ENCODE measurements around the gene TTLL6.

TTLL6 gene

GRCh38 chr17:48753794-48754499 lies 63.1 kb downstream of the TTLL6 start:
- no peak for DNase-seq (ENCODE audit: low read depth, low spot score)
- no peak overlapping the region for H3K4me3 ChIP-seq (ENCODE audit: low read depth, low read length)
- no peak for TF ChIP-seq CTCF (IDR thresholded peaks at IDR 0.05; ENCODE audit: insufficient read depth, low read length, missing control alignments)
- CTCF ChIA-PET = interaction anchor here (2.0 kb wide), 1 partner anchor 30 kb away, joined by 5 read pairs; no protein-coding TSS in a partner anchor
- POLR2A ChIA-PET = no interaction called here

- no peak for DNase-seq (ENCODE audit: low read depth, low spot score)
- H3K4me3 ChIP-seq (ENCODE audit: low read depth, low read length) = no peak overlapping the region
- TF ChIP-seq CTCF (IDR thresholded peaks at IDR 0.05; ENCODE audit: insufficient read depth, low read length, missing control alignments) = no peak
- ChIA-PET POLR2A (no interaction called here), CTCF (interaction anchor here (0.8 kb wide), 1 partner anchor 36 kb away, joined by 3 read pairs; no protein-coding TSS in a partner anchor)
These were observed 64.4 kb downstream of the TTLL6 start for GRCh38 chr17:48752399-48753288.

GRCh38 chr17:48751733-48752398 lies 65.2 kb downstream of the TTLL6 start:
- no peak for TF ChIP-seq CTCF (IDR thresholded peaks at IDR 0.05; ENCODE audit: insufficient read depth, low read length, missing control alignments)
- DNase-seq (ENCODE audit: low read depth, low spot score) = no peak
- no peak overlapping the region for H3K4me3 ChIP-seq (ENCODE audit: low read depth, low read length)
- POLR2A ChIA-PET = interaction anchor here (1.0 kb wide), 1 partner anchor 23 kb away, joined by 5 read pairs; the partner anchor contains the start of gene HOXB13
- CTCF ChIA-PET = interaction anchor here (0.8 to 2.0 kb wide), 6 partner anchors 14 to 52 kb away, joined by 3 to 11 read pairs (median 4); no protein-coding TSS in a partner anchor

DNA sequence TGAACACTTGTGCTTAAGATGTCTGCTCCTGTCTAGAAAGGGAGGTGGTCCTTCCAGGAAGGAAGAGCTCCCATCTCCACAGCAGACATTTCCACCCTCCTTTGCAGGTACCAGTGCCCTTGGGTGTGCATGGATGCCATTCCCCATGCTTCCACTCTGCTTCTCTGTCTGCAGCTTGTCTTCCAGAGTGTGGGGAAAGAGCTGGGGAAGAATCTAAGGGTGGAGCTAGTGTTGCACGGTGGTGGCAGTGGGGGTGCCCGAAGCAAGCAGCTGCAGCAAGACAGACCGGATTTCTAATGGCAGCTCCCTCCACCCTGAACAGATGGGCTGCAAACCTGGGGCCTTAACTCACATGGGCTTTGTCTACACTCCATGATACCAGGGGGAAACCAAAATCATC lies 65.9 kb downstream of the TTLL6 start:
- ChIA-PET CTCF (interaction anchor here (0.8 to 2.0 kb wide), 6 partner anchors 14 to 52 kb away, joined by 3 to 11 read pairs (median 4); no protein-coding TSS in a partner anchor), POLR2A (interaction anchor here (1.0 kb wide), 1 partner anchor 23 kb away, joined by 5 read pairs; the partner anchor contains the start of gene HOXB13)

More for the DNA sequence above, 65.9 kb downstream of the TTLL6 start:
- DNase-seq (ENCODE audit: low read depth, low spot score) = no peak
- TF ChIP-seq CTCF (IDR thresholded peaks at IDR 0.05; ENCODE audit: insufficient read depth, low read length, missing control alignments) = no peak
- no peak overlapping the region for H3K4me3 ChIP-seq (ENCODE audit: low read depth, low read length)
